Ascending aorta (tissue), 2 donors: Measurements from ENCODE around the gene IDS. TPM values are rescaled to one million over a fixed set of nuclear protein-coding genes. Genes with fewer than 3 reads are reported as not detected.
"Not testable (repeated sequence)": the region's sequence is repeated elsewhere in the genome, so short reads cannot be mapped to it uniquely, and the experiment has no call there.

Experiments
- DNase-seq, 2 donors: peaks; one replicate each; pipeline ENCODE4 v3.0.0-alpha.2; 2019; ENCODE audit warnings: low spot score in 2 of 2
- H3K27ac ChIP-seq, 2 donors: fragments of 200-600 bp; sonication (generic); one replicate each; pipeline ENCODE4 v1.5.1; 2016 to 2017; ENCODE audit warnings: mild to moderate bottlenecking in 1 of 2
- H3K27me3 ChIP-seq: fragments of 200-600 bp; sonication (generic); one replicate; pipeline ENCODE4 v1.5.1; 2017
- H3K36me3 ChIP-seq, 2 donors: fragments of 200-600 bp; sonication (generic); one replicate each; pipeline ENCODE4 v1.5.1; 2016
- H3K4me1 ChIP-seq, 2 donors: fragments of 200-600 bp; sonication (generic); one replicate each; pipeline ENCODE4 v1.5.1; 2016 to 2017; ENCODE audit warnings: mild to moderate bottlenecking in 1 of 2
- H3K4me3 ChIP-seq, 2 donors: fragments of 200-600 bp; sonication (generic); one replicate each; pipeline ENCODE4 v1.5.1; 2016 to 2017; ENCODE audit warnings: mild to moderate bottlenecking in 1 of 2
- H3K9me3 ChIP-seq, 2 donors: fragments of 200-600 bp; sonication (generic); one replicate each; pipeline ENCODE4 v1.5.1; 2016
- CTCF ChIP-seq, 3 experiments: fragments of 200-600 bp in 2 of 3; fragments of 450-650 bp in 1 of 3; sonication (generic) in 2 of 3; IDR thresholded peaks; one replicate each; pipeline ENCODE4 v1.5.1; 2016 to 2019; ENCODE audit warnings: antibody characterized with exemption in 3 of 3, mild to moderate bottlenecking in 1 of 3, moderate library complexity in 1 of 3
- intact Hi-C: fragments of 100-400 bp; cut with DNase I; formaldehyde crosslinking; loops from one replicate; pipeline ENCODE4 v1.15.1; 2023
- total RNA-seq: library from RNA; depleted of rRNA; stranded (reverse); fragments of >200 nt; gene quantifications from one replicate; pipeline ENCODE4 v1.1.0, GENCODE V29; 2016

IDS gene
- total RNA-seq, 1 donor from 2014 or later: 82.7 TPM

DNA sequence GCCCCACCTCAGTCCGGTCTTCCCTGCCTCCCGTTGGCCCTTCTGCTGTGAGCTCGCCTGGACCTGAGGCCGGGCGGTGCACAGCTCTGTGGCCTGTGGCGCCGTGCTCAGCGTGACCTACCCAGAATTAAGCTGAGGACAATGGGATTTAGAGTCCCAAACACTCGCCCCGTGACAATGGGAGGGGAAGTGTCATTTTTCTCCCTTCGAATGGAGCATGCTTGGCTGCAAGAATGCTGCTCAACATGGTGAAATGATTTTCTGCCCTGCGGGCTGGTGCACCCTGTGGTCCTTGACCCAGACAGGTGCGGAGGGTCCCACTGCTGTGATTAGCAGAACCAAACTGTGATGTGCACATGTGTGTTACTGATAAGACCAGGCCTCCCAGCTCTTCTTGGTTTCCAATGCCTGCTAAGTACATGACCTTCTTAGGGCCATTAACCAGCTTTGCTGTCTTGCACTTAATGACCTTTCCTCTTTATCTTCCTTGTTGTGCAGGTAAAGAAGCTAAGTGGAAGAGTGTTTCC lies 36.5 kb upstream of the IDS start:
- Histone ChIP-seq H3K9me3 (no peaks in the 10 kb centered on the region), H3K27me3 (no peaks in the 10 kb centered on the region), H3K36me3 (no peaks in the 10 kb centered on the region), H3K4me3 (peak overlapping the region; percentile 62 to 74), H3K27ac (peak overlapping the region; percentile 85 to 87), H3K4me1 (no peaks in the 10 kb centered on the region)
- DNase-seq: no peak
- intact Hi-C loops: loop anchor here (2.0 kb wide), 1 partner anchor 37 kb away; the partner anchor contains the start of gene IDS
- TF ChIP-seq CTCF (IDR thresholded peaks at IDR 0.05): no peak

- peak within 1 kb of the TSS; percentile 62 to 74 for H3K4me3 ChIP-seq
- H3K36me3 ChIP-seq: no peaks in the 10 kb centered on the region
- intact Hi-C loops: loop anchor here (2.0 kb wide), 1 partner anchor 36 kb away; the partner anchor contains the start of gene IDS
- no peak for TF ChIP-seq CTCF (IDR thresholded peaks at IDR 0.05)
- peak within 1 kb of the TSS; percentile 85 to 87 for H3K27ac ChIP-seq
- H3K27me3 ChIP-seq: no peaks in the 10 kb centered on the region
- peak; percentile 79 to 93 for DNase-seq
- H3K4me1 ChIP-seq: no peaks in the 10 kb centered on the region
- H3K9me3 ChIP-seq: no peaks in the 10 kb centered on the region
Measured at GRCh38 chrX:149540621-149541520, 35.8 kb upstream of the IDS start, which contains the start of gene EOLA1. TSS of gene EOLA1 (plus strand) at chrX:149541012. CDS start at chrX:149545631, 4,619 bp downstream.

DNA sequence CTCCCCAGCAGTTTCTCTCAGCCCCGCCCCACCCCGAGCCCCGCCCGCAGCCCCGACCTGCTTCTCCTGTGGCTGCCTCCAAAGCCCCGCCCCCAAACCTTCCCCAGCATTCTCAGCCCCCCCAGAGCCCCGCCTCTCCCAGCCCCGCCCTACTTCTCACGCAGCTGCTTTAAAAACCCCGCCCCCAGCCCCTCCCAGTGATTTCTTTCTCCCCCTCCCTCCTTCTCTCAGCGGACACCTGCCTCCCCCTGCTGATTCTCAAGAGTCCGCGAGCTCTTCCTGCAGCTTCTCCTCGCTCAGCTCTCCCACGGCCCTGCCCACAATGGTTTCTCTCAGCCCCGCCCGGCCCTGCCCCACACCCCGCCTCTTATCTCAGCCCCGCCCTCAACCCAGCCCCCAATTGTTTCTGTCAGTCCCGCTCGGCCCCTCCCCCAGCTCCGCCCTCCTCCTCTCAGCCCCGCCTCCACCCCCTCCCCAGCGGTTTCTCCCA lies 35.1 kb upstream of the IDS start:
- peak; percentile 72 to 95 for DNase-seq
- H3K4me3 ChIP-seq: peak overlapping the region; percentile 62 to 74
- no peak for TF ChIP-seq CTCF (IDR thresholded peaks at IDR 0.05)
- no peaks in the 10 kb centered on the region for H3K4me1 ChIP-seq
- H3K9me3 ChIP-seq: no peaks in the 10 kb centered on the region
- no peaks in the 10 kb centered on the region for H3K27me3 ChIP-seq
- intact Hi-C loops: loop anchor here (2.0 kb wide), 1 partner anchor 35 kb away; the partner anchor contains the start of gene IDS
- H3K36me3 ChIP-seq: no peaks in the 10 kb centered on the region
- peak overlapping the region; percentile 85 to 87 for H3K27ac ChIP-seq

- no peak for TF ChIP-seq CTCF (IDR thresholded peaks at IDR 0.05)
- Histone ChIP-seq H3K4me3 (peak overlapping the region; percentile 48 to 74), H3K36me3 (no peaks in the 10 kb centered on the region), H3K9me3 (no peaks in the 10 kb centered on the region), H3K27ac (peak overlapping the region; percentile 43 to 84), H3K4me1 (no peaks in the 10 kb centered on the region), H3K27me3 (no peaks in the 10 kb centered on the region)
- intact Hi-C loops: loop anchor here (2.0 kb wide), 1 partner anchor 35 kb away; the partner anchor contains the start of gene IDS
- peak; percentile 71 to 92 for DNase-seq
Measured at GRCh38 chrX:149539283-149540130, 34.4 kb upstream of the IDS start.

GRCh38 chrX:149537474-149537873 lies 32.4 kb upstream of the IDS start:
- H3K27me3 ChIP-seq, H3K4me3 ChIP-seq, H3K27ac ChIP-seq, H3K9me3 ChIP-seq, H3K36me3 ChIP-seq, DNase-seq, intact Hi-C loops, H3K4me1 ChIP-seq: not testable (repeated sequence)

- H3K9me3 ChIP-seq, H3K27me3 ChIP-seq, H3K4me3 ChIP-seq, DNase-seq, H3K27ac ChIP-seq, intact Hi-C loops, H3K36me3 ChIP-seq, H3K4me1 ChIP-seq: not testable (repeated sequence)
Measured at GRCh38 chrX:149534926-149535602, 30.0 kb upstream of the IDS start.

- H3K27ac ChIP-seq, H3K27me3 ChIP-seq, H3K9me3 ChIP-seq, intact Hi-C loops, H3K4me3 ChIP-seq, H3K4me1 ChIP-seq, H3K36me3 ChIP-seq, DNase-seq: not testable (repeated sequence)
Measured at GRCh38 chrX:149533999-149534398, 28.9 kb upstream of the IDS start.

DNA sequence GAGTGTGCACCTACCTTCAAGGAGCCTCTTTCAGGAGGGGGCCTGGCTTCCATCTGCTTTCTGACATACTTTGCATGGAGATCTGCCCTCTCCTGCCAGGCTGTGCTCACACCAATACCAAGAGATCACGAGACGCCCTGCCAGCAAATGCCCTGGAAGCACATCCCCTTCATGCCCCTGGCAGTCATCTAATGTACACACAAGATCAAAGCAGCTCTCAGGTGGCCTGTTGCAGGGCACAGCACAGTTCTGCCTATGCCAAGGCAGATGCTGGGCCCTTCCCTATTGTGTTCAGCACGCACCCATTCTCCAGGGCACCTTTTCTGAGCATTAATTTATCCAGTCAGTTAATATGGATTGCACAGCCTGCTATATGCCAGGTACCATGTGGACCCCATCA lies 27.8 kb upstream of the IDS start:
- H3K27ac ChIP-seq, intact Hi-C loops, H3K9me3 ChIP-seq, H3K27me3 ChIP-seq, H3K36me3 ChIP-seq, H3K4me3 ChIP-seq, H3K4me1 ChIP-seq, DNase-seq: not testable (repeated sequence)
